ENCODE measurements around the gene CLHC1. TPM values are rescaled to one million over a fixed set of nuclear protein-coding genes. Genes with fewer than 3 reads are reported as not detected.
A peak's percentile ranks its signal among the peaks of the same experiment; 100 is the strongest.

Gene CLHC1
- total and polyA plus RNA-seq, 2 donors (not counting 1 experiment from before 2014, with no cell fraction given): 2.0 to 12.8 TPM

DNA sequence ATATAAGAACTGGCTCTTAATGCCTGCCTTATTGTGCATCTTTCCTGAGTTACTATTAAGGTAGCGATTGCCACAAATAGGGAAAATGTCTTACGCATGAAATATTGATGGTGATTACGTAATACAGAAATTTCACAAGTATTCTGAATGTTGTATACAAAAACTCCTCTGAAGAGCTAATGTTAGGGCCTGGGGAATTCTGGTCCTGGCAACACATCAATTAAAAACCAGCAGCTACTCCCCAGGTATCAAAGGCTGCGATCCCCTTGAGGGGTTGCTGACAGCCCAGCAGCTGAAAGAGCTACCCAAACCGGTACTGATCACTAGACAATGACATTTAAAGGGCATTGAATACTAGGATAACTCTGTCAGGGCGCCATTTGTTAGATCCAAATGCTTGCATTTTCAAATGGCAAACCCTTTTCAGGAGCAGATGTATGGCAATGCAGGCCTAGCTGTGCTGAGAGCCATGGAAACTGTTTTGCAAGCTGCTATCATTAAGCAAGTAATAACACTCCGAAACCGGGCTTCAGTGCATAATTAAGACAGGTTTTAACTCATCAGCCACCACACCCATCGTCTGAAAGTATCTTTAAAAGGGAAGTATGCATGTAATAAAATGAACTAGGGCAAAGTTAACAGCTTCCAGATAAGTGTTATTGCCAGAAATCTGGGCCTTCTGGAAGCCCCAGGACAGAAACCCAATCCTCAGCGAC is 78.4 kb downstream of the CLHC1 start:
- 74% methylated on average over 3 of the region's 10 CpGs for WGBS (ENCODE audit: insufficient coverage)
- Histone ChIP-seq H4K20me1 (ENCODE audit: control insufficient read depth, insufficient read depth, low read length, poor library complexity, severe bottlenecking) (no peaks in the 10 kb centered on the region), H3K4me3 (ENCODE audit: control extremely low read depth in 1 of 5, extremely low read depth in 1 of 5, insufficient read depth in 1 of 5, low read depth in 2 of 5, low read length in 4 of 5) (no peak overlapping the region), H3K27ac (ENCODE audit: low read length in 2 of 2) (peak overlapping the region in 1 of 2 donors; percentile 4), H3K36me3 (replicated peaks in 1 of 2; ENCODE audit: control extremely low read depth in 1 of 2, control insufficient read depth in 1 of 2, extremely low read depth in 1 of 2, insufficient read depth in 2 of 2, low read length in 1 of 2) (no peaks in the 10 kb centered on the region), H3K9ac (ENCODE audit: low read length) (no peak overlapping the region), H3K27me3 (replicated peaks in 1 of 4; ENCODE audit: control extremely low read depth in 1 of 4, control insufficient read depth in 3 of 4, insufficient read depth in 4 of 4, low read length in 3 of 4) (no peaks in the 10 kb centered on the region), H3K4me2 (replicated peaks; ENCODE audit: low read depth, low read length, poor library complexity, severe bottlenecking) (peak overlapping the region; percentile 12), H2AFZ (ENCODE audit: insufficient read depth, low read depth, low read length, poor library complexity, severe bottlenecking) (peak overlapping the region; percentile 24), H3K9me3 (ENCODE audit: control extremely low read depth in 1 of 3, control insufficient read depth in 2 of 3, insufficient read depth in 1 of 3, low read length in 2 of 3) (no peaks in the 10 kb centered on the region), H3K4me1 (ENCODE audit: control insufficient read depth in 2 of 2, insufficient read depth in 2 of 2, low read length in 2 of 2) (peaks cover 36 to 53% of the 10 kb centered on the region in 2 donors), H3K79me2 (ENCODE audit: control insufficient read depth, insufficient read depth, low read length) (no peaks in the 10 kb centered on the region)
- ATAC-seq (ENCODE audit: low read depth): no peak
- CTCF ChIA-PET: interaction anchor here (0.6 to 4.8 kb wide), 7 partner anchors 12 to 315 kb away, joined by 3 to 39 read pairs (median 4); partner anchors contain the start of gene RTN4
- no peak for DNase-seq
- TF ChIP-seq, protein P1, sequence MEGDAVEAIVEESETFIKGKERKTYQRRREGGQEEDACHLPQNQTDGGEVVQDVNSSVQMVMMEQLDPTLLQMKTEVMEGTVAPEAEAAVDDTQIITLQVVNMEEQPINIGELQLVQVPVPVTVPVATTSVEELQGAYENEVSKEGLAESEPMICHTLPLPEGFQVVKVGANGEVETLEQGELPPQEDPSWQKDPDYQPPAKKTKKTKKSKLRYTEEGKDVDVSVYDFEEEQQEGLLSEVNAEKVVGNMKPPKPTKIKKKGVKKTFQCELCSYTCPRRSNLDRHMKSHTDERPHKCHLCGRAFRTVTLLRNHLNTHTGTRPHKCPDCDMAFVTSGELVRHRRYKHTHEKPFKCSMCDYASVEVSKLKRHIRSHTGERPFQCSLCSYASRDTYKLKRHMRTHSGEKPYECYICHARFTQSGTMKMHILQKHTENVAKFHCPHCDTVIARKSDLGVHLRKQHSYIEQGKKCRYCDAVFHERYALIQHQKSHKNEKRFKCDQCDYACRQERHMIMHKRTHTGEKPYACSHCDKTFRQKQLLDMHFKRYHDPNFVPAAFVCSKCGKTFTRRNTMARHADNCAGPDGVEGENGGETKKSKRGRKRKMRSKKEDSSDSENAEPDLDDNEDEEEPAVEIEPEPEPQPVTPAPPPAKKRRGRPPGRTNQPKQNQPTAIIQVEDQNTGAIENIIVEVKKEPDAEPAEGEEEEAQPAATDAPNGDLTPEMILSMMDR (IDR thresholded peaks at IDR 0.05): no peak
- no peak for TF ChIP-seq EZH2 (IDR thresholded peaks at IDR 0.05; ENCODE audit: borderline replicate concordance, insufficient read depth, low read depth, low read length, poor library complexity, severe bottlenecking)
- POLR2A ChIA-PET: no interaction called here
- Mint-ChIP-seq H3K4me1 (peaks cover 56% of the 10 kb centered on the region), H3K4me3 (no peak overlapping the region), H3K27ac (peak overlapping the region; percentile 74), H3K9me3 (ENCODE audit: insufficient read depth) (no peaks in the 10 kb centered on the region), H3K27me3 (no peaks in the 10 kb centered on the region)
- intact Hi-C loops (cut with micrococcal nuclease): loop anchor here (5.0 kb wide), 1 partner anchor 101 kb away; the partner anchor contains the start of gene RTN4

Measured in B cell (primary cell).